ENCODE data around the gene CDC42SE2. TPM values are rescaled to one million over a fixed set of nuclear protein-coding genes. Genes with fewer than 3 reads are reported as not detected.
A peak's percentile ranks its signal among the peaks of the same experiment; 100 is the strongest.

Gene CDC42SE2
- total RNA-seq, 1 donor from 2014 or later: 24.1 TPM

DNA sequence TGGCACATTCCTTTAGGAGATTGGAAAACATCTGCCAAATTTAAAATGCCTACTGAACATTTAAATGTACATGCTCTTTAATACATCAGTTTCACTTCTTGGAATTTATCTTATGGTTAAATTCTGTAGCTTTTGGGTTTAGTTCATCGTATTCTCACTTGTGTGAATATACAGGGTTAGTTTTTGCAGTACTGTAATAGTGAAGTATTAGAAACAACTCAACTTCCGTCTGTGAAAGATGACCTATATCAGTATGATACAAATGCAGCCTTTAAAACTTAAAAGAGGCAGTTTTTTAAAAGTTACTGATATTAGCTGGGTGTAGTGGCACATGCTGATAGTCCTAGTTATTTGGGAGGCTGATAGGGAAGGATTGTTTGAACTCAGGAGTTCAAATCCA, 57.2 kb downstream of the CDC42SE2 start:
- H3K27ac Mint-ChIP-seq (ENCODE audit: unreplicated experiment): no peak overlapping the region
- no peak for DNase-seq (ENCODE audit: low read depth, low spot score)
- no peaks in the 10 kb centered on the region for H3K27me3 Mint-ChIP-seq (ENCODE audit: low read depth)
- no peak for TF ChIP-seq CTCF (conservative IDR thresholded peaks at IDR 0.05)
- no peak overlapping the region for H3K4me3 Mint-ChIP-seq
- peaks cover 8% of the 10 kb centered on the region for H3K9me3 Mint-ChIP-seq
- H3K36me3 Mint-ChIP-seq (ENCODE audit: low read depth): peaks cover 20% of the 10 kb centered on the region
- H3K4me1 Mint-ChIP-seq: peaks cover 37% of the 10 kb centered on the region

DNA sequence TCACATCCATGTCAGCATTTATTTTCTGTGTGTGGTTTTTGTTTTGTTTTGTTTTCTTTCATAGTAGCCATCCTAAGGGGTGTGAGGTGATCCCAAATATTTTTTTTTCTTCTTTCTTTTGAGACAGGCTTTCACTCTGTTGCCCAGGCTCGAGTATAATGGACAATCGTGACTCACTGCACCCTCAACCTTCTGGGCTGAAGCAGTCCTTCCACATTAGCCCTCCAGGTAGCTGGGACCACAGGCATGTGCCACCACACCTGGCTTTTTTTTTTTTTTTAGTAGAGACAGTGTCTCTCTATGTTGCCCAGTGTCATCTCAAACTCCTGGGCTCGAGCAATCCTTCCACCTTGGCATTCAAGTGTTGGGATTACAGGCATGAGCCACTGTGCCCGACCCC, 59.1 kb downstream of the CDC42SE2 start:
- peaks cover 4% of the 10 kb centered on the region for H3K9me3 Mint-ChIP-seq
- no peak overlapping the region for H3K27ac Mint-ChIP-seq (ENCODE audit: unreplicated experiment)
- peaks cover 15% of the 10 kb centered on the region for H3K36me3 Mint-ChIP-seq (ENCODE audit: low read depth)
- H3K27me3 Mint-ChIP-seq (ENCODE audit: low read depth): no peaks in the 10 kb centered on the region
- H3K4me3 Mint-ChIP-seq: no peak overlapping the region
- no peak for DNase-seq (ENCODE audit: low read depth, low spot score)
- peaks cover 31% of the 10 kb centered on the region for H3K4me1 Mint-ChIP-seq
- TF ChIP-seq CTCF (conservative IDR thresholded peaks at IDR 0.05): no peak

GRCh38 chr5:131323378-131323777, 59.5 kb downstream of the CDC42SE2 start:
- TF ChIP-seq CTCF (conservative IDR thresholded peaks at IDR 0.05): no peak
- DNase-seq (ENCODE audit: low read depth, low spot score): no peak
- Mint-ChIP-seq H3K4me1 (peaks cover 32% of the 10 kb centered on the region), H3K27me3 (ENCODE audit: low read depth) (no peaks in the 10 kb centered on the region), H3K4me3 (no peak overlapping the region), H3K36me3 (ENCODE audit: low read depth) (peaks cover 15% of the 10 kb centered on the region), H3K27ac (ENCODE audit: unreplicated experiment) (no peak overlapping the region), H3K9me3 (peaks cover 4% of the 10 kb centered on the region)

DNA sequence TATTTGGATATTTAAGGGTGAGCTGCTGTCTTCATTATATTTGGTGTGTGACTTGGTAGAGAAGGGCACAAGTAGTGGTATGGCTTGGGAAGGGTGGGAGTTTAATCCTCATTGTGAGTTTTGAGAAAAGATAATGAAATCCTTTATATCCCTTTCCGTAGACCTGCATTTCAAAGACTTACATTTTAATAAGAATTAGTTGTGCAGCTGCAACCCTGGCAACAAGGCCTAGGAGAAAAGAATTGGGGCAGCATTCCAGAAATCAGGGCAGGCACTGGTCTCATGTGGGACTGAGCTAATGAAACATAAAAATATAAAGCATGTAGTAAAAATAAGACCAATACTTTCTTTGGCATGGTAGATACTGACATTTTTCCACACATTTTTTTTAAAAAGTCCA, 60.5 kb downstream of the CDC42SE2 start:
- H3K27ac Mint-ChIP-seq (ENCODE audit: unreplicated experiment): peak overlapping the region; percentile 97
- peak overlapping the region; percentile 67 for H3K4me3 Mint-ChIP-seq

GRCh38 chr5:131328536-131329285, 64.9 kb downstream of the CDC42SE2 start:
- H3K4me1 Mint-ChIP-seq: peaks cover 36% of the 10 kb centered on the region
- H3K27ac Mint-ChIP-seq (ENCODE audit: unreplicated experiment): peak overlapping the region; percentile 74
- H3K36me3 Mint-ChIP-seq (ENCODE audit: low read depth): peaks cover 6% of the 10 kb centered on the region
- no peaks in the 10 kb centered on the region for H3K9me3 Mint-ChIP-seq
- no peak for DNase-seq (ENCODE audit: low read depth, low spot score)
- TF ChIP-seq CTCF (conservative IDR thresholded peaks at IDR 0.05): no peak
- H3K4me3 Mint-ChIP-seq: no peak overlapping the region
- no peaks in the 10 kb centered on the region for H3K27me3 Mint-ChIP-seq (ENCODE audit: low read depth)

More for the DNA sequence above, 60.5 kb downstream of the CDC42SE2 start:
- peaks cover 42% of the 10 kb centered on the region for H3K4me1 Mint-ChIP-seq
- peaks cover 15% of the 10 kb centered on the region for H3K36me3 Mint-ChIP-seq (ENCODE audit: low read depth)
- H3K27me3 Mint-ChIP-seq (ENCODE audit: low read depth): no peaks in the 10 kb centered on the region
- DNase-seq (ENCODE audit: low read depth, low spot score): no peak
- H3K9me3 Mint-ChIP-seq: peaks cover 4% of the 10 kb centered on the region
- TF ChIP-seq CTCF (conservative IDR thresholded peaks at IDR 0.05): no peak
